Measurements from ENCODE around the gene NCMAP.
"Not testable (repeated sequence)": the region's sequence is repeated elsewhere in the genome, so short reads cannot be mapped to it uniquely, and the experiment has no call there.

The NCMAP gene

GRCh38 chr1:24547195-24547594 is 8.7 kb upstream of the NCMAP start:
- no peak for TF ChIP-seq MAX (IDR thresholded peaks at IDR 0.05; ENCODE audit: low read depth, low read length)
- TF ChIP-seq POLR2A (IDR thresholded peaks at IDR 0.05; ENCODE audit: extremely low read depth, insufficient read length) = no peak
- no peak for TF ChIP-seq CTCF (IDR thresholded peaks at IDR 0.05; ENCODE audit: low read depth, low read length)
- TF ChIP-seq MYC (IDR thresholded peaks at IDR 0.05; ENCODE audit: low read depth, low read length) = no peak
- DNase-seq (ENCODE audit: low read depth) = no peak
- H3K4me3 ChIP-seq (ENCODE audit: low read depth, low read length) = no peak overlapping the region

GRCh38 chr1:24548070-24548469 is 7.8 kb upstream of the NCMAP start:
- no peak overlapping the region for H3K4me3 ChIP-seq (ENCODE audit: low read depth, low read length)
- no peak for TF ChIP-seq POLR2A (IDR thresholded peaks at IDR 0.05; ENCODE audit: extremely low read depth, insufficient read length)
- no peak for TF ChIP-seq MYC (IDR thresholded peaks at IDR 0.05; ENCODE audit: low read depth, low read length)
- no peak for TF ChIP-seq MAX (IDR thresholded peaks at IDR 0.05; ENCODE audit: low read depth, low read length)
- TF ChIP-seq CTCF (IDR thresholded peaks at IDR 0.05; ENCODE audit: low read depth, low read length) = no peak
- DNase-seq (ENCODE audit: low read depth) = no peak

GRCh38 chr1:24549210-24549609 is 6.7 kb upstream of the NCMAP start:
- not testable (repeated sequence) for DNase-seq (ENCODE audit: low read depth); H3K4me3 ChIP-seq (ENCODE audit: low read depth, low read length)

GRCh38 chr1:24551290-24551959 is 4.5 kb upstream of the NCMAP start:
- TF ChIP-seq MYC (IDR thresholded peaks at IDR 0.05; ENCODE audit: low read depth, low read length) = no peak
- no peak for TF ChIP-seq CTCF (IDR thresholded peaks at IDR 0.05; ENCODE audit: low read depth, low read length)
- TF ChIP-seq POLR2A (IDR thresholded peaks at IDR 0.05; ENCODE audit: extremely low read depth, insufficient read length) = no peak
- no peak for TF ChIP-seq MAX (IDR thresholded peaks at IDR 0.05; ENCODE audit: low read depth, low read length)
- H3K4me3 ChIP-seq (ENCODE audit: low read depth, low read length) = no peak overlapping the region
- DNase-seq (ENCODE audit: low read depth) = no peak

GRCh38 chr1:24551960-24552571 is 3.8 kb upstream of the NCMAP start:
- no peak for DNase-seq (ENCODE audit: low read depth)

GRCh38 chr1:24553931-24554330 is 2.0 kb upstream of the NCMAP start:
- TF ChIP-seq MAX (IDR thresholded peaks at IDR 0.05; ENCODE audit: low read depth, low read length) = no peak
- TF ChIP-seq POLR2A (IDR thresholded peaks at IDR 0.05; ENCODE audit: extremely low read depth, insufficient read length) = no peak
- TF ChIP-seq MYC (IDR thresholded peaks at IDR 0.05; ENCODE audit: low read depth, low read length) = no peak
- TF ChIP-seq CTCF (IDR thresholded peaks at IDR 0.05; ENCODE audit: low read depth, low read length) = no peak
- no peak for DNase-seq (ENCODE audit: low read depth)
- H3K4me3 ChIP-seq (ENCODE audit: low read depth, low read length) = no peak overlapping the region

More at GRCh38 chr1:24551960-24552571, 3.8 kb upstream of the NCMAP start:
- TF ChIP-seq POLR2A (IDR thresholded peaks at IDR 0.05; ENCODE audit: extremely low read depth, insufficient read length) = no peak
- no peak for TF ChIP-seq CTCF (IDR thresholded peaks at IDR 0.05; ENCODE audit: low read depth, low read length)
- no peak overlapping the region for H3K4me3 ChIP-seq (ENCODE audit: low read depth, low read length)

Data from NB4 (cell line).